ENCODE data around the gene SBF1. TPM values are rescaled to one million over a fixed set of nuclear protein-coding genes. Genes with fewer than 3 reads are reported as not detected.

The SBF1 gene
- total RNA-seq, 1 donor from 2014 or later, result 110 TPM

GRCh38 chr22:50460938-50461337 lies 13.9 kb downstream of the SBF1 start:
- DNase-seq (ENCODE audit: extremely low spot score, unreplicated experiment), result no peak
- Mint-ChIP-seq H3K4me1 (ENCODE audit: unreplicated experiment) (no peaks in the 10 kb centered on the region), H3K27ac (ENCODE audit: unreplicated experiment) (no peak overlapping the region), H3K4me3 (ENCODE audit: unreplicated experiment) (no peak overlapping the region), H3K36me3 (ENCODE audit: unreplicated experiment) (peaks cover 31% of the 10 kb centered on the region), H3K27me3 (ENCODE audit: unreplicated experiment) (no peaks in the 10 kb centered on the region), H3K9me3 (ENCODE audit: unreplicated experiment) (no peaks in the 10 kb centered on the region)
- TF ChIP-seq CTCF (IDR thresholded peaks at IDR 0.05), result no peak

GRCh38 chr22:50459496-50460140 lies 15.2 kb downstream of the SBF1 start:
- H3K36me3 Mint-ChIP-seq (ENCODE audit: unreplicated experiment), result peaks cover 31% of the 10 kb centered on the region
- no peaks in the 10 kb centered on the region for H3K27me3 Mint-ChIP-seq (ENCODE audit: unreplicated experiment)

GRCh38 chr22:50459016-50459415 lies 15.8 kb downstream of the SBF1 start:
- TF ChIP-seq CTCF (IDR thresholded peaks at IDR 0.05), result no peak
- Mint-ChIP-seq H3K27ac (ENCODE audit: unreplicated experiment) (no peak overlapping the region), H3K27me3 (ENCODE audit: unreplicated experiment) (no peaks in the 10 kb centered on the region)

More at GRCh38 chr22:50459496-50460140, 15.2 kb downstream of the SBF1 start:
- no peaks in the 10 kb centered on the region for H3K9me3 Mint-ChIP-seq (ENCODE audit: unreplicated experiment)
- no peak for DNase-seq (ENCODE audit: extremely low spot score, unreplicated experiment)
- no peak for TF ChIP-seq CTCF (IDR thresholded peaks at IDR 0.05)
- no peaks in the 10 kb centered on the region for H3K4me1 Mint-ChIP-seq (ENCODE audit: unreplicated experiment)
- H3K27ac Mint-ChIP-seq (ENCODE audit: unreplicated experiment), result no peak overlapping the region
- no peak overlapping the region for H3K4me3 Mint-ChIP-seq (ENCODE audit: unreplicated experiment)

GRCh38 chr22:50456466-50457234 lies 18.2 kb downstream of the SBF1 start:
- Mint-ChIP-seq H3K4me1 (ENCODE audit: unreplicated experiment) (no peaks in the 10 kb centered on the region), H3K4me3 (ENCODE audit: unreplicated experiment) (no peak overlapping the region), H3K27me3 (ENCODE audit: unreplicated experiment) (no peaks in the 10 kb centered on the region), H3K9me3 (ENCODE audit: unreplicated experiment) (no peaks in the 10 kb centered on the region), H3K27ac (ENCODE audit: unreplicated experiment) (no peak overlapping the region), H3K36me3 (ENCODE audit: unreplicated experiment) (peaks cover 25% of the 10 kb centered on the region)
- DNase-seq (ENCODE audit: extremely low spot score, unreplicated experiment), result no peak
- TF ChIP-seq CTCF (IDR thresholded peaks at IDR 0.05), result peak; percentile 35

More at GRCh38 chr22:50459016-50459415, 15.8 kb downstream of the SBF1 start:
- H3K9me3 Mint-ChIP-seq (ENCODE audit: unreplicated experiment), result no peaks in the 10 kb centered on the region
- no peaks in the 10 kb centered on the region for H3K4me1 Mint-ChIP-seq (ENCODE audit: unreplicated experiment)
- DNase-seq (ENCODE audit: extremely low spot score, unreplicated experiment), result no peak
- H3K4me3 Mint-ChIP-seq (ENCODE audit: unreplicated experiment), result no peak overlapping the region
- H3K36me3 Mint-ChIP-seq (ENCODE audit: unreplicated experiment), result peaks cover 34% of the 10 kb centered on the region

GRCh38 chr22:50456026-50456425 lies 18.8 kb downstream of the SBF1 start:
- TF ChIP-seq CTCF (IDR thresholded peaks at IDR 0.05), result no peak
- H3K36me3 Mint-ChIP-seq (ENCODE audit: unreplicated experiment), result peaks cover 29% of the 10 kb centered on the region
- H3K9me3 Mint-ChIP-seq (ENCODE audit: unreplicated experiment), result no peaks in the 10 kb centered on the region
- H3K27me3 Mint-ChIP-seq (ENCODE audit: unreplicated experiment), result no peaks in the 10 kb centered on the region
- no peaks in the 10 kb centered on the region for H3K4me1 Mint-ChIP-seq (ENCODE audit: unreplicated experiment)
- no peak overlapping the region for H3K27ac Mint-ChIP-seq (ENCODE audit: unreplicated experiment)
- no peak for DNase-seq (ENCODE audit: extremely low spot score, unreplicated experiment)
- H3K4me3 Mint-ChIP-seq (ENCODE audit: unreplicated experiment), result no peak overlapping the region
